ENCODE data around the gene ST7. TPM values are rescaled to one million over a fixed set of nuclear protein-coding genes. Genes with fewer than 3 reads are reported as not detected.

The ST7 gene
- total and polyA plus RNA-seq, 2 donors from 2014 or later: 21.5 to 29.8 TPM

GRCh38 chr7:117095055-117095454 lies 141.8 kb downstream of the ST7 start:
- no peak for FAIRE-seq

GRCh38 chr7:117096330-117096729 lies 143.0 kb downstream of the ST7 start:
- DNase-seq: no peak
- Histone ChIP-seq H3K9ac (ENCODE audit: low read length in 3 of 3) (no peak overlapping the region), H3K27me3 (ENCODE audit: control insufficient read depth, insufficient read depth, low read length) (no peaks in the 10 kb centered on the region), H3K36me3 (ENCODE audit: control insufficient read depth in 2 of 3, insufficient read depth in 3 of 3, low read length in 3 of 3) (no peaks in the 10 kb centered on the region), H3K27ac (ENCODE audit: low read depth in 2 of 2, low read length in 2 of 2) (no peak overlapping the region), H3K9me3 (ENCODE audit: control insufficient read depth in 2 of 3, insufficient read depth in 1 of 3, low read length in 3 of 3) (no peaks in the 10 kb centered on the region), H3K4me1 (ENCODE audit: control insufficient read depth in 2 of 3, insufficient read depth in 2 of 3, low read depth in 1 of 3, low read length in 3 of 3) (peaks cover 0 to 6% (median 0%) of the 10 kb centered on the region in 3 donors), H3K4me3 (ENCODE audit: low read length in 3 of 3) (no peak overlapping the region)
- no peak for FAIRE-seq
- intact Hi-C loops (cut with DNase I): no loop called here
- no peak for TF ChIP-seq CTCF (IDR thresholded peaks at IDR 0.05; ENCODE audit: borderline replicate concordance, extremely low read depth, insufficient read depth)

More at GRCh38 chr7:117095055-117095454, 141.8 kb downstream of the ST7 start:
- Histone ChIP-seq H3K9me3 (ENCODE audit: control insufficient read depth in 2 of 3, insufficient read depth in 1 of 3, low read length in 3 of 3) (no peaks in the 10 kb centered on the region), H3K36me3 (ENCODE audit: control insufficient read depth in 2 of 3, insufficient read depth in 3 of 3, low read length in 3 of 3) (no peaks in the 10 kb centered on the region), H3K27me3 (ENCODE audit: control insufficient read depth, insufficient read depth, low read length) (no peaks in the 10 kb centered on the region), H3K4me3 (ENCODE audit: low read length in 3 of 3) (no peak overlapping the region), H3K9ac (ENCODE audit: low read length in 3 of 3) (no peak overlapping the region), H3K4me1 (ENCODE audit: control insufficient read depth in 2 of 3, insufficient read depth in 2 of 3, low read depth in 1 of 3, low read length in 3 of 3) (peaks cover 0 to 6% (median 0%) of the 10 kb centered on the region in 3 donors), H3K27ac (ENCODE audit: low read depth in 2 of 2, low read length in 2 of 2) (no peak overlapping the region)
- intact Hi-C loops (cut with DNase I): no loop called here
- no peak for TF ChIP-seq CTCF (IDR thresholded peaks at IDR 0.05; ENCODE audit: borderline replicate concordance, extremely low read depth, insufficient read depth)
- no peak for DNase-seq

- no peak for TF ChIP-seq CTCF (IDR thresholded peaks at IDR 0.05; ENCODE audit: borderline replicate concordance, extremely low read depth, insufficient read depth)
- H3K36me3 ChIP-seq (ENCODE audit: control insufficient read depth in 2 of 3, insufficient read depth in 3 of 3, low read length in 3 of 3): no peaks in the 10 kb centered on the region
- H3K4me1 ChIP-seq (ENCODE audit: control insufficient read depth in 2 of 3, insufficient read depth in 2 of 3, low read depth in 1 of 3, low read length in 3 of 3): peaks cover 0 to 6% (median 0%) of the 10 kb centered on the region in 3 donors
- DNase-seq (no peak), FAIRE-seq (peak; percentile 41)
- no peak overlapping the region for H3K9ac ChIP-seq (ENCODE audit: low read length in 3 of 3)
- intact Hi-C loops (cut with DNase I): no loop called here
- no peak overlapping the region for H3K27ac ChIP-seq (ENCODE audit: low read depth in 2 of 2, low read length in 2 of 2)
- H3K4me3 ChIP-seq (ENCODE audit: low read length in 3 of 3): no peak overlapping the region
- H3K9me3 ChIP-seq (ENCODE audit: control insufficient read depth in 2 of 3, insufficient read depth in 1 of 3, low read length in 3 of 3): no peaks in the 10 kb centered on the region
- H3K27me3 ChIP-seq (ENCODE audit: control insufficient read depth, insufficient read depth, low read length): no peaks in the 10 kb centered on the region
These were observed 143.6 kb downstream of the ST7 start for GRCh38 chr7:117096942-117097341.

GRCh38 chr7:117097860-117098259 lies 144.6 kb downstream of the ST7 start:
- FAIRE-seq (no peak), DNase-seq (no peak)
- H3K4me3 ChIP-seq (ENCODE audit: low read length in 3 of 3): no peak overlapping the region
- H3K9me3 ChIP-seq (ENCODE audit: control insufficient read depth in 2 of 3, insufficient read depth in 1 of 3, low read length in 3 of 3): no peaks in the 10 kb centered on the region
- intact Hi-C loops (cut with DNase I): no loop called here
- no peak for TF ChIP-seq CTCF (IDR thresholded peaks at IDR 0.05; ENCODE audit: borderline replicate concordance, extremely low read depth, insufficient read depth)
- peaks cover 0 to 6% (median 0%) of the 10 kb centered on the region in 3 donors for H3K4me1 ChIP-seq (ENCODE audit: control insufficient read depth in 2 of 3, insufficient read depth in 2 of 3, low read depth in 1 of 3, low read length in 3 of 3)
- no peaks in the 10 kb centered on the region for H3K36me3 ChIP-seq (ENCODE audit: control insufficient read depth in 2 of 3, insufficient read depth in 3 of 3, low read length in 3 of 3)
- H3K27ac ChIP-seq (ENCODE audit: low read depth in 2 of 2, low read length in 2 of 2): no peak overlapping the region
- no peaks in the 10 kb centered on the region for H3K27me3 ChIP-seq (ENCODE audit: control insufficient read depth, insufficient read depth, low read length)
- H3K9ac ChIP-seq (ENCODE audit: low read length in 3 of 3): no peak overlapping the region

All from kidney (tissue), 14 donors.